HepG2 (cell line): Measurements from ENCODE around the gene CNKSR3.

ENCODE experiments used
- EHMT2 ChIP-seq: fragments of 200-600 bp; sonication (generic); IDR thresholded peaks from 2 replicates; pipeline ENCODE4 v1.7.0; 2017; ENCODE audit warnings: antibody characterized with exemption, low read depth, low read length, borderline replicate concordance
- ETV6 ChIP-seq: sonication (generic); formaldehyde crosslinking; conservative IDR thresholded peaks from 2 replicates; pipeline ENCODE4 v1.4.0; 2020; ENCODE audit warnings: missing genetic modification reagents
- GABPB1 ChIP-seq: IDR thresholded peaks from 2 replicates; pipeline ENCODE4 v1.6.1; 2016; ENCODE audit warnings: mild to moderate bottlenecking, missing genetic modification reagents, moderate library complexity, missing compliant biosample characterization
- GATAD1 ChIP-seq: IDR thresholded peaks from 2 replicates; pipeline ENCODE4 v1.6.1; 2016; ENCODE audit warnings: missing genetic modification reagents, missing compliant biosample characterization
- NR1H2 ChIP-seq: sonication (generic); formaldehyde crosslinking; IDR thresholded peaks from 2 replicates; pipeline ENCODE4 v1.8.1; 2022; ENCODE audit warnings: low read depth, missing genetic modification reagents, borderline replicate concordance
- TIGD3 ChIP-seq: sonication (generic); formaldehyde crosslinking; IDR thresholded peaks from 2 replicates; pipeline ENCODE4 v1.5.1; 2020; ENCODE audit warnings: mild to moderate bottlenecking, missing genetic modification reagents, borderline replicate concordance
- ZBED4 ChIP-seq: sonication (generic); formaldehyde crosslinking; IDR thresholded peaks from 2 replicates; pipeline ENCODE4 v1.4.0; 2020; ENCODE audit warnings: missing genetic modification reagents, borderline replicate concordance
- ZNF317 ChIP-seq: sonication (generic); formaldehyde crosslinking; IDR thresholded peaks from 2 replicates; pipeline ENCODE4 v1.5.0; 2020; ENCODE audit warnings: mild to moderate bottlenecking, missing genetic modification reagents
- ZNF75D ChIP-seq: sonication (generic); formaldehyde crosslinking; IDR thresholded peaks from 2 replicates; pipeline ENCODE4 v1.8.1; 2023; ENCODE audit warnings: missing genetic modification reagents, mild to moderate bottlenecking, borderline replicate concordance
- ZNF850 ChIP-seq: sonication (generic); formaldehyde crosslinking; conservative IDR thresholded peaks from 2 replicates; pipeline ENCODE4 v1.9.0; 2021; ENCODE audit warnings: mild to moderate bottlenecking, missing genetic modification reagents

DNA sequence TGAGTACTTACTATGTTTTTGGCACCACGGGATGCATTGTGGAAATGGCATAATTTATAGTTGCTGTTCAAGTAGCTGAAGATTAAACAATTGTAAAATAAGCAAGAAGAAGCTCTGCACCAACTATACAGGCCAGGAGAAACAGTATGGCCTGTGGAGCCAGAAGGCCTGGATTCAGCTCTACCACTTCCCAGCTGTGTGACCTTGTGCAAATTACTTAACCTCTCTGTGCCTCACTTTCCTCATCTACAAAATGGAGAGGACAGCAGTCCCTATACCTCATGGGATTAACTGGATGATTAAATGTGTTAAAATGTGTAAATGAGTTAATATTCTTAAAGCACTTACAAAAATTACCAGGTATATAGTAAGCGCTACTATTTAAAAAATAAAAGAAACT, 49.1 kb downstream of the CNKSR3 start:
- TF ChIP-seq GABPB1 (CRISPR knock-in tag) (no peak), EHMT2 (no peak), TIGD3 (no peak), ZBED4 (CRISPR knock-in tag) (no peak), GATAD1 (CRISPR knock-in tag) (no peak), ZNF75D (CRISPR knock-in tag) (no peak), ZNF850 (no peak), ZNF317 (no peak), NR1H2 (no peak), ETV6 (no peak)
